Middle frontal gyrus (tissue), 1 donor: ENCODE results near the gene FANCE.
"Not testable (repeated sequence)": the region's sequence is repeated elsewhere in the genome, so short reads cannot be mapped to it uniquely, and the experiment has no call there.

ENCODE experiments used
- DNase-seq: peaks from one replicate; pipeline ENCODE4 v3.0.0-alpha.2; 2015; ENCODE audit warnings: low spot score; ENCODE audit errors: extremely low spot score

FANCE gene

GRCh38 chr6:35429463-35429862 is 22.7 kb upstream of the FANCE start:
- DNase-seq, result no peak

- DNase-seq, result no peak
Measured at GRCh38 chr6:35432291-35432690, 19.8 kb upstream of the FANCE start.

GRCh38 chr6:35432702-35433101 is 19.4 kb upstream of the FANCE start:
- not testable (repeated sequence) for DNase-seq

- no peak for DNase-seq
Measured at GRCh38 chr6:35435074-35435837, 16.9 kb upstream of the FANCE start.

- DNase-seq, result no peak
Measured at GRCh38 chr6:35436071-35436857, 15.9 kb upstream of the FANCE start.

GRCh38 chr6:35438378-35439065 is 13.6 kb upstream of the FANCE start:
- not testable (repeated sequence) for DNase-seq

GRCh38 chr6:35439308-35439707 is 12.8 kb upstream of the FANCE start:
- DNase-seq, result no peak

GRCh38 chr6:35441205-35441604 is 10.9 kb upstream of the FANCE start:
- DNase-seq, result no peak

- DNase-seq, result no peak
Measured at GRCh38 chr6:35441642-35442041, 10.5 kb upstream of the FANCE start.

- no peak for DNase-seq
Measured at GRCh38 chr6:35442693-35443092, 9.4 kb upstream of the FANCE start.

- no peak for DNase-seq
Measured at GRCh38 chr6:35443341-35444030, 8.7 kb upstream of the FANCE start.

- DNase-seq, result no peak
Measured at GRCh38 chr6:35445691-35446090, 6.4 kb upstream of the FANCE start.

- no peak for DNase-seq
Measured at GRCh38 chr6:35448191-35448590, 3.9 kb upstream of the FANCE start.

GRCh38 chr6:35449287-35449881 is 2.8 kb upstream of the FANCE start:
- DNase-seq, result peak; percentile 63

GRCh38 chr6:35451354-35452182 is 570 bp upstream of the FANCE start:
- no peak for DNase-seq

- DNase-seq, result no peak
Measured at GRCh38 chr6:35453236-35453635, 1.1 kb downstream of the FANCE start.

- no peak for DNase-seq
Measured at GRCh38 chr6:35454391-35455110, 2.4 kb downstream of the FANCE start.

- DNase-seq, result no peak
Measured at GRCh38 chr6:35457907-35458306, 5.8 kb downstream of the FANCE start.

GRCh38 chr6:35461270-35461669 is 9.1 kb downstream of the FANCE start:
- no peak for DNase-seq

- DNase-seq, result no peak
Measured at GRCh38 chr6:35463292-35463691, 11.2 kb downstream of the FANCE start.
